HG02840 (cell line): ENCODE results near the gene DISC1.
"Not testable (repeated sequence)": the region's sequence is repeated elsewhere in the genome, so short reads cannot be mapped to it uniquely, and the experiment has no call there.

Experiments
- ATAC-seq: cut with Tn5 transposase; IDR thresholded peaks from one replicate; pipeline ENCODE4 v1.9.1; 2021; ENCODE audit warnings: mild to moderate bottlenecking, moderate library complexity, moderate number of reproducible peaks; ENCODE audit not compliant: unreplicated experiment, low FRiP score

Gene DISC1

DNA sequence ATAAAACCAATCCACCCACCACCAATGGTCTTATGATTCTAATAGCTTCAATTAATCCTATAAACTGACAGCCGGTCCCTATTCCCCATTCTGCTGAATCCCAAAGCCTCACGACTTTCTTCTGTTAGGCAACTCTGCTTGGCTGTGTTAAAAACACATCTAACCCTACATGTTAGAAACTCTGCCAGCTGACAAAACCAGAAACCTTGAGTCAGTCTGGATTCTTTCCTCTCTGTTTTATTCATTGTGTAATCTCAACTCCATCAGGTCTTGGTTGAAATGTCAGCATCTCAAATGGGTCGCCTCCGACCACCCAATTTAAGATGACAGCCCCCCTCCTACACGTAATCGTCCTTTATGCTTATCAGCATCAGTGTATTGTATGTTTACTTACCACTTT is 312.1 kb downstream of the DISC1 start:
- ATAC-seq, result no peak

DNA sequence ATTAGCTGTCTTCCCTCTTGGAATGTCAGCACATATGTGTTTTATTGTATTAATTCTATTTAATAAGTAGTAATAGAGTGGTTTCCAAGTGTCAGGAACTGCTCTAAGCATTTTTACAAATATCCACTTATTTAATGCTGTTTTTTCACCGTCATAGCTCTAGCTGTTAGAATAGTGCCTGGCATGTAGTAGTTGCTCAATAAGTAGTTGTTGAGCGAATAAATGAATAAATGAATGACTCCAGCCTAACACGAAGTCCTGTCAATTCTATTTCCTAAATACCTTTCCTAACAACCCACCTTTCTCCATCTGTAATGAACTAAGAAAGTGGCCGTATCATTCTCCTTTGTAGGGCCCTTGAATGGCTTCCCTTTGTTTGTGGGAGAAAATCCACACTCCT is 312.5 kb downstream of the DISC1 start:
- ATAC-seq, result no peak

DNA sequence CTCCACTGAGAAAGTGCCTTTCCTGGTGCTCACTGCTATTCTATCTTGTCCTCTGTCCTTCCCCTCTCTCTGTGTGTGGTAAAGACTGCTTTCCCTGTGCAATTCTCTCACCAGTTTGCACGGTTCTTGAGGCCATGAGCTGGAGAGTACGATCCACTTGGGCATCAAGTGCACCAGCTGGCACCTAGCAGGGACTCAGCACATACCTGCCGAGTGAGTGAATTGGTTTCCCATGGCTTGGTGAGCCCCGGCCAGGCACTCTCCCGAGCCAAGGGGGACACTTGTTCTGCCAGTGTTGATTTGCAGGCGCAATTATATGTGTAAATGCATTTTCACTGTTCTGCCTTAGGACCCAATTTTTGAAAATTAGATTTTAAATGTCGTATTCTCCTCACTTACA is 313.5 kb downstream of the DISC1 start:
- no peak for ATAC-seq

DNA sequence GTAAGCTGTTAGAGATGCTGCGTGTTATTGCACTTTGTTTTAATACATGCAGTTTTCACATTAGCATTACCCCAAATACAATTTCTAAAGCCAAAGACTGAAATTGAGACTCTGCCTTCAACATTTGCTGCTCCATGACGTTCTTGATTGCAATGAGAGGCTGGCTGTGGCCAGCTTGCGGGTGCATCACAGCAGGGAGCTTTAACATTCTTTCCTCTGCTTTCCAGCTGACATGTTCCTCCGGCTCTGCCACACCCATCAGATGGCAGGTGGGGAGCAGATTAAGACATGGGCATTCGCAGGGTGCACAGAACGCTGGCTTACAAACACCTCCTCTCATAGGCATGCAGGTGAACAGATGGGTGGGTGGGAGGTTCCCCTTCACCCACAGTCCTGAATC is 314.1 kb downstream of the DISC1 start:
- no peak for ATAC-seq

DNA sequence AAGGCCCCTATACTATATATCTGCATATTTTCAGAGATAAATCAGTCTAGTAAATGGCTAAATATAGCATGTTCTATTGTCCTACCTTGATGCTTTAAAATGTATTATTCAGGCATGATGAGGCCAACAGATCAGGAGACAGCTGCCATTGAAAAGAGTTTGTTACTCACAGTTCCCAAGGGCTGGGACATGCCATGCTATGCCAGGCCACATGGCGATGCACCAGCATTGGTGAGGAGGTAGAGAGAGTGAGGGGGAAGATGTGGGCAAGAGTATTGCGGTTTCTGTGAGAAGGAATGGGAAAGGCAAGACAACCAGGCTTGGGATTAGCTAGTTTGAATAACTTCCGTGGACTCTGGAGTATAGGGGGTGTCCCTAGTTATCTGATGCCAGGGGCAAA is 316.5 kb downstream of the DISC1 start:
- no peak for ATAC-seq

DNA sequence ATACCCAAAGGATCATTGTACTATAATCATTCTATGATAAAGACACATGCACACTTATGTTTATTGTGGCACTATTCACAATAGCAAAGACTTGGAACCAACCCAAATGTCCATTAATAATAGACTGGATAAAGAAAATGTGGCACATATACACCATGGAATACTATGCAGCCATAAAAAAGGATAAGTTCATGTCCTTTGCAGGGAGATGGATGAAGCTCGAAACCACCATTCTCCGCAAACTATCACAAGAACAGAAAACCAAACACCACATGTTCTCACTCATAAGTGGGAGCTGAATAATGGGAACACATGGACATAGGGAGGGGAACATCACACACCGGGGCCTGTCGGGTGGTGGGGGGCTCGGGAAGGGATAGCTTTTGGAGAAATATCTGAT is 321.5 kb downstream of the DISC1 start:
- ATAC-seq, result not testable (repeated sequence)

GRCh38 chr1:231949277-231950091 is 322.9 kb downstream of the DISC1 start:
- no peak for ATAC-seq

DNA sequence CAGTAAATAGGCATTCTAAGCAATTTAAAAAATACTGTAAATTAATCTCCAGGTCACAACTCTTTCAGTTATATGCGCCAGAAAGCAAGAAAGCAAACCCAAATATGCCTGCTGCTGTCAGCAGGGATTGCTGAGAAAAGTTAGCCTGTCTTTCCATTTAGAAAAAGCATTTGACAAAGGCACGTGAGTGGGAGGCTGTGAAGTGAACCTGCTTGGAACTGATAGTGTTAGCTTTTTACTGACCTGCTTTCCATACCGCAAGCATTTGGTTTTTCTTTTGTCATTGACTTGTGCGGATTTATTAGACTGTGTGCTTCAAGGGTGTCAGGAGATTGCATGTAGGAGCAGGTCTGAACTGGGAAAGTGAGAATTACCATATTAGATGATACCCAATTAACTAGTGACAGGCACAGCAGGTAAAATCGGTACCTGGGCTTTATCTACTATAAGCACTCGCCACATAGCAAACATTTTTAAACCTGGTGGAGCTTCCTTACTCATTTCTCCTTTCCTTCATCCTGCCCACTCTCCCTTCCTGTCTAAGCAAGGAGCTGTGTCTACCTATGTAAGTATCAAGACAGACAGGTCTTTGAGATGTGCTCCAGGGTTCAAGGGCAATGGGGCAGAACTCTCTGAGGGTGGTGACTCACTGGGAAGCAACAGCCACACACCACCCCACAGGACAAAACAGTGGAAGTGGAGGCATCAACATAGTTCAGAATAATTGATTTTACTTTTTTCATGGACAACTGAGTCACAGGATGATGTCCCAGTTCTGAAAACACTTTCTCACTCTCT is 323.9 kb downstream of the DISC1 start:
- ATAC-seq, result no peak

DNA sequence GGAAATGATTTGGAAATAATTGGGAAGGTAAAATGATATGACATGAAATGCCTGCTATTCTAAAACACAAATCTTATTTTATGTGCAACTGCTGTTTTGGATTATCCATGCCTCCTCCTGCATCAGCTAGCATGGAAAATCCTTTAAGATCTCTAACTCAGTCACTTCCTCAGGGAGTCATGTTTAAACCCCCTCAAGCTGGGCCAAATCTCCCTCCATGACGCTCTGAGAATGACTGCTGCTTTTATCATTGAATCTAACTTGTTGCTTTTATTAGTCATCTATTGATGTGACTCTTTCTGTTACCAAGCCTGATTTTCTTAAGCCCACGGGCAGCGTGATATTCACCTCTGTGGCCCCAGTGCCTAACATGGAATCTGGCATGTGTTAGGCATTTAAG is 324.8 kb downstream of the DISC1 start:
- no peak for ATAC-seq

DNA sequence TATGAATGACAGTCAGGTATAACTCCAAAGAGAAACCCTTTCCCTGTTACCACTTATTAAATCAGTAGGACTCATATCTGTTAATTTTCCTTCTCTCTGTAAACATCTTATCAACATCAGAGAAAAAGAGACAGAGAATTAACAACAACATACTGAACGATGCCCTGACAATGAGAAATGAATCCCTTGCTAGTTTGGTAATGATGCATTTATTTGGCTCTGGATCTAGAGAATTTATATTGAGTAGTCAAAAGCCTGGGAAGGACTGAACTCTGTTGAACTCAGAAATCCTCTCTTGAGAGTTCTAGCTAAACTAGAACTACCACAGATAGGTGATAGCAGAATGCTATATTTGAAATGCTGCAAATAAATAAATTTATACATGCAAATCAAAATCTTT is 325.6 kb downstream of the DISC1 start:
- ATAC-seq, result no peak

DNA sequence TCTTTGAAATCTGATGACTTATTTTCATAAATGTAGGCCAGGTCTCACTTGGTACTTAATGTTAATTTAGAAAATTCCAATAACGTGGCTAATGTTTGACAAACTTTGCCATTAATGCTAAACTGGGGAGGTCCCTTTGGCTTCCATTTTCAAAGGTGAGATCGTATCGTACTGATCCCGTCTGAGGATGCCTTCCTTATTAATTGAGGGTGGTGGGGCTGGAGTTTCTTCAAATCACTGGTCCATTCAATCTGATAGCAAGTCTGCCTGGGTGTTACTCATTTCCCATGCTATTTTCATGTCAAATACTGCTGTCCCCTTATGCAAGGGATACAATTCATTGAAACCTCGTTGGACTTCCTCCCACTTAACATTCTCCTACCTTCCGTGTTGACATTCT is 327.1 kb downstream of the DISC1 start:
- ATAC-seq, result no peak

- no peak for ATAC-seq
Measured at GRCh38 chr1:231954751-231955150, 328.2 kb downstream of the DISC1 start.

DNA sequence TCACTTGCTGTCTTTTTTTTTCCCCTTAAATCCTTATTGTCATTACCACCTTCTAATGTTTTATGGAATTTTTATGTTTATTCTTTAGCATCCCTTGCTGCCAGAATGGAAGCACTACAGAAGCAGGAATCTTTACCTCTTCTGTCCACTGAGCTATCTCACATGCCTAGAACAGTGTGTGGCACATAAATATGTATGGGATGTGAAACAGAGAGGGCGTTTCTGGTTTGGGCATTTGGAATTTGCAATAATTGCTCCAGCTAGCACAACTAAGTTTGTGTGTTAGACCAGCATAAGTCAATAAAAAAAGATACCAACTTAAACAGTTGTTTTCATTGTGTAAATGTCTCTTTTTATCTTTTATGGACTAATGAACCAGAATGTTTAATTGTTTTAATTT is 330.8 kb downstream of the DISC1 start:
- no peak for ATAC-seq

GRCh38 chr1:231958448-231958847 is 331.9 kb downstream of the DISC1 start:
- ATAC-seq, result no peak

- ATAC-seq, result no peak
Measured at GRCh38 chr1:231959225-231959884, 332.8 kb downstream of the DISC1 start.

GRCh38 chr1:231961801-231962200 is 335.2 kb downstream of the DISC1 start:
- ATAC-seq, result not testable (repeated sequence)

- ATAC-seq, result no peak
Measured at GRCh38 chr1:231962636-231963035, 336.0 kb downstream of the DISC1 start.

DNA sequence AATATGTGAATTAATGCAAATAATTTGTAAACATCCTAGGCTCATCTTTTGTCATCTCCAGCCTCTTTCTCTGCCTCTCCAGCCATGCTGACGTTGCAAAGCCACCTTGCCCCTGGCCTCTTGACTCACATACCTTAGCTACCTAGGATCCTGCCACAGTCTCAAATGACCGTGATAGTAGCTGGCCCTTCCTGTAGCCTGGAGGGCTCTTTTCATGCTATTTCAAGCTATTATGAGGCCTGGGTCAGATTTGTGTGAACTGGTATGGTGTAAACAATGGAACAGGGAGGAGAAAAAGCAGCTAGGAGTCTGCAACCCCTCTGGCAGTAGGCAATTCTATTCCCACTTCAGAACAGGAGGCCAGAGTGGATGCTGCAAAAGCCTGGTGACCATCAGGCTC is 337.7 kb downstream of the DISC1 start:
- no peak for ATAC-seq

DNA sequence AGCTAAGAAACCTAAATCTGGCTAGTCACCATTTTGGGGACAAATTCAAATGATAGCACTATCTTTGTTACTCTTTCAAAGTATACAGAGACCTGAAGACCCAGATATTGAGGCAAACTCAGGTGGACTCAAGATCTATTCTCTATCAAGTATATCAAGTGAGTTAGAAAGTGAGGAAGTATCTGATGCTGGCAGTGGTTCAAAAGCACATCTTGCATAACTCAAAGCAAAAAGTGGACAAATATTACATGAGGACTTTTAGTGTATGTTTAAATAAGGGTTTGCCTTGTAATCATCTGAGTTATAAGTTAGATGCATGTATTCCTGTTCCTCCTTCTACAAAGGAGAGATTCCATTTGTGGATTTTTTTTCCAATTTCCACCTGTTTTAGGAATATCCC is 338.4 kb downstream of the DISC1 start:
- ATAC-seq, result no peak

- no peak for ATAC-seq
Measured at GRCh38 chr1:231965615-231966014, 339.0 kb downstream of the DISC1 start.

- ATAC-seq, result no peak
Measured at GRCh38 chr1:231966983-231967382, 340.4 kb downstream of the DISC1 start.
